Colonic mucosa (tissue), 4 donors: ENCODE results near the gene ADAMTS13. TPM values are rescaled to one million over a fixed set of nuclear protein-coding genes. Genes with fewer than 3 reads are reported as not detected.
"Not testable (repeated sequence)": the region's sequence is repeated elsewhere in the genome, so short reads cannot be mapped to it uniquely, and the experiment has no call there.

ENCODE experiments used
- DNase-seq: peaks from one replicate; pipeline ENCODE4 v3.0.0-alpha.2; 2020
- H3K27ac ChIP-seq: fragments of 200-600 bp; one replicate; pipeline ENCODE4 v1.8.0; 2021
- H3K27me3 ChIP-seq: fragments of 200-600 bp; one replicate; pipeline ENCODE4 v1.8.0; 2021
- H3K36me3 ChIP-seq: fragments of 200-600 bp; one replicate; pipeline ENCODE4 v1.8.0; 2021
- H3K4me1 ChIP-seq: fragments of 200-600 bp; one replicate; pipeline ENCODE4 v1.8.0; 2021; ENCODE audit warnings: mild to moderate bottlenecking
- H3K4me3 ChIP-seq: fragments of 200-600 bp; one replicate; pipeline ENCODE4 v1.8.0; 2021
- H3K9ac ChIP-seq, 2 donors: one replicate each; pipeline ENCODE4 v1.7.0; 2013; ENCODE audit warnings: control low read depth in 2 of 2, low read depth in 2 of 2, low read length in 2 of 2
- H3K9me3 ChIP-seq: fragments of 200-600 bp; one replicate; pipeline ENCODE4 v1.8.0; 2021
- CTCF ChIP-seq: fragments of 200-600 bp; IDR thresholded peaks from one replicate; pipeline ENCODE4 v1.8.0; 2022; ENCODE audit warnings: antibody characterized with exemption, mild to moderate bottlenecking
- intact Hi-C: fragments of 100-400 bp; cut with DNase I; formaldehyde crosslinking; loops from one replicate; pipeline ENCODE4 v1.14.1; 2022
- total RNA-seq, 2 donors: library from RNA; stranded (reverse); fragmentation: NEBNext Ultra II Directional in 1 of 2; extraction: Animal tissue kit (Norgen Biotek cat#: 25700) in 1 of 2; gene quantifications; one replicate each; pipeline ENCODE4 v1.2.1, GENCODE V29; 2021
- donor health status: healthy.
- donor health status: DM: no; HTN: no; CAD: no.
- donor health status: DM: no; HTN: no; CAD: no.

ADAMTS13 gene
- total RNA-seq, 2 donors from 2014 or later = 4.2 TPM

DNA sequence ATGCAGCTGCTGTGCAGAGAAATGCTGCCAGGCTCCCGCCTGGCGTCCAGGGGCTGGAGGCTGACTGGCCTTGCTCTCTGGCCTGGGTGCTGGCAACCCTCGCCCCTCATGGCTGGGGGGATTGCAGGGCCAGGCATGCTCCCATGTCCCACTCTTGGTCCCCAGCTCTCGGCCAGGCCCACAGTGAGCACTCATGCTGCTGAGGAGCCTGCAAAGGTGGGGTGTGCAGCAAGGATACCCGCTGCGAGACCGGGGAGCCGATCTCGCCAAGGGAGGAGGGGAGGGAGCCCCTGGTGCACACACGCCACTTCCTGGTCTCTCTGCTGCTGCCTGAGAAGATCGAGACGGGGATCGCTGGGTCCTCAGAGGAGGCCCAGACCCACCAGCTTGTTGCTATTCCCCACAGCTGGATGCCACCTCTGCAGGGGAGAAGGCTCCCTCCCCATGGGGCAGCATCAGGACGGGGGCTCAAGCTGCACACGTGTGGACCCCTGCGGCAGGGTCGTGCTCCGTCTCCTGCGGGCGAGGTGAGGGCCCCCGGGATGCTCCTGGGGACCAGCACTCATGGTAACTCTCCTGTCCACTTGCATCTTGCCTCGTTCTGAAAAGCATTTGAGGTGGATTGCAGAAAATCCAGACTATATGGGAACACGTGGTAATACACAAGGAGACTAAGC, 23.3 kb downstream of the ADAMTS13 start:
- no peak for DNase-seq
- Histone ChIP-seq H3K9me3 (no peaks in the 10 kb centered on the region), H3K27me3 (no peaks in the 10 kb centered on the region), H3K27ac (no peak overlapping the region), H3K4me1 (no peaks in the 10 kb centered on the region), H3K9ac (no peak overlapping the region), H3K36me3 (no peaks in the 10 kb centered on the region), H3K4me3 (no peak overlapping the region)
- no peak for TF ChIP-seq CTCF
- intact Hi-C loops = no loop called here

GRCh38 chr9:133448487-133448972, 26.4 kb downstream of the ADAMTS13 start:
- H3K4me1 ChIP-seq = no peaks in the 10 kb centered on the region
- intact Hi-C loops = no loop called here
- H3K9me3 ChIP-seq = no peaks in the 10 kb centered on the region
- DNase-seq = no peak
- H3K4me3 ChIP-seq = no peak overlapping the region
- H3K27ac ChIP-seq = no peak overlapping the region
- TF ChIP-seq CTCF = no peak
- no peaks in the 10 kb centered on the region for H3K27me3 ChIP-seq
- no peaks in the 10 kb centered on the region for H3K36me3 ChIP-seq
- no peak overlapping the region for H3K9ac ChIP-seq

GRCh38 chr9:133449760-133450159, 27.6 kb downstream of the ADAMTS13 start:
- no peak for TF ChIP-seq CTCF
- H3K9ac ChIP-seq = no peak overlapping the region

GRCh38 chr9:133451865-133452264, 29.7 kb downstream of the ADAMTS13 start:
- H3K9me3 ChIP-seq, DNase-seq, H3K4me3 ChIP-seq, H3K9ac ChIP-seq, H3K27me3 ChIP-seq, H3K27ac ChIP-seq, H3K36me3 ChIP-seq, intact Hi-C loops, H3K4me1 ChIP-seq: not testable (repeated sequence)

More at GRCh38 chr9:133449760-133450159, 27.6 kb downstream of the ADAMTS13 start:
- peak; percentile 66 for DNase-seq
- no peaks in the 10 kb centered on the region for H3K4me1 ChIP-seq
- no peak overlapping the region for H3K27ac ChIP-seq
- no peaks in the 10 kb centered on the region for H3K9me3 ChIP-seq
- H3K36me3 ChIP-seq = no peaks in the 10 kb centered on the region
- no peaks in the 10 kb centered on the region for H3K27me3 ChIP-seq
- no peak overlapping the region for H3K4me3 ChIP-seq
- intact Hi-C loops = no loop called here

- Histone ChIP-seq H3K4me1 (no peaks in the 10 kb centered on the region), H3K27ac (no peak overlapping the region), H3K4me3 (no peak overlapping the region), H3K36me3 (no peaks in the 10 kb centered on the region), H3K9ac (no peak overlapping the region), H3K9me3 (no peaks in the 10 kb centered on the region), H3K27me3 (no peaks in the 10 kb centered on the region)
- TF ChIP-seq CTCF = no peak
- DNase-seq = no peak
- intact Hi-C loops = no loop called here
Measured at GRCh38 chr9:133452562-133452961, 30.4 kb downstream of the ADAMTS13 start.

DNA sequence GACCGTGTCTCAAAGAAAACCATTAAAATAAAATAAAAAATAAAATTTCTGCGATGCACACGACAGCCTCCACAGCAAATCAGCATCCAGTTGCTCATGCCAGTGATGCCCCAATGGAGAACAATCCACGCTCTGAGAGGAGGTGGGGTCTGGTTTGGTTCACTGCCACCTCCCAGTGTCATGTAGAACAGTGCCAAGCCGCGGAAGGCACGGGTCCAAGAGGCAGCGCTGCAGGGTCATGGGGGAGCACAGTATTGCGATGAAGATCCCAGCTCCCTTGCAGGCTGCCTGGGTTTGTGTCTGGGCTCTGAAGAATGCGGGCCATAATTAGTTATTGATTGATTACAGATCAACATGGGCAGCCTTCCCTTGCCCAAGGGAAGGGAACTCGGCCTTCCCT, 31.5 kb downstream of the ADAMTS13 start:
- Histone ChIP-seq H3K4me1 (no peaks in the 10 kb centered on the region), H3K27ac (no peak overlapping the region), H3K4me3 (no peak overlapping the region), H3K9ac (no peak overlapping the region), H3K27me3 (no peaks in the 10 kb centered on the region), H3K9me3 (no peaks in the 10 kb centered on the region), H3K36me3 (no peaks in the 10 kb centered on the region)
- TF ChIP-seq CTCF = no peak
- no peak for DNase-seq
- intact Hi-C loops = no loop called here
